ENCODE measurements around the gene CCDC12.

The CCDC12 gene

DNA sequence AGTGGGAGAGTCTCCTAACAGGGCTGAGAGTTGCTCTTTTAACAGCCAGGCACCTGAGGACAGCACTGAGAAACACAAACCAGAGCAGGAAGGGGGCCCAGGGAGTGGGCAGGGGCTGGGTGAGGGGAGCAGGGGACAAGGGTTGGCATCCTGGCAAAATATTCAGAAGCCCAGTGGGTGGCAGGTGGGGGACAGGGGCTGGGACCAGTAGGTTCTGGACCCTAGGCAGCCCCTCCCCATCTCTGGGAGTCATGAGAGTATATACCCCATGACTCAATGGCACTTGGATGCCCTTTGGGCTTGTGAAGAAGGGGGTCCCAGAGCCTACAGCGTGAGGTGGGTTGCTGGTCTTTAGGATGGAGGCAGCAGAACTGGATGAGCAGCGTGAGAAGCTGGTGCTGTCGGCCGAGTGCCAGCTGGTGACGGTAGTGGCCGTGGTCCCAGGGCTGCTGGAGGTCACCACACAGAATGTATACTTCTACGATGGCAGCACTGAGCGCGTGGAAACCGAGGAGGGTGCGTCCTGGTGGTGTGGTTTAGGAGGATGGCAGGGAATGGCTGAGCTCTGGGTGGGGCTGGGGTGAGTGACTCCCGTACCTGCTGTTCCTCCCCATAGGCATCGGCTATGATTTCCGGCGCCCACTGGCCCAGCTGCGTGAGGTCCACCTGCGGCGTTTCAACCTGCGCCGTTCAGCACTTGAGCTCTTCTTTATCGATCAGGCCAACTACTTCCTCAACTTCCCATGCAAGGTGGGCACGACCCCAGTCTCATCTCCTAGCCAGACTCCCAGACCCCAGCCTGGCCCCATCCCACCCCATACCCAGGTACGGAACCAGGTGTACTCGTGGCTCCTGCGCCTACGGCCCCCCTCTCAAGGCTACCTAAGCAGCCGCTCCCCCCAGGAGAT, 27.2 kb upstream of the CCDC12 start:
- Histone ChIP-seq H3F3A (ENCODE audit: insufficient read depth, low read length) (no peaks in the 10 kb centered on the region), H3K27me3 (replicated peaks; ENCODE audit: insufficient read depth, low read length) (no peaks in the 10 kb centered on the region), H2AFZ (ENCODE audit: low read length) (no peak overlapping the region), H3K4me3 (ENCODE audit: low read length) (no peak overlapping the region), H3K79me2 (ENCODE audit: low read length) (no peaks in the 10 kb centered on the region), H3K9me3 (replicated peaks; ENCODE audit: insufficient read depth, low read length) (no peaks in the 10 kb centered on the region), H3K9me2 (replicated peaks; ENCODE audit: insufficient read depth, low read length) (no peaks in the 10 kb centered on the region), H3K4me1 (ENCODE audit: low read length) (no peaks in the 10 kb centered on the region), H4K20me1 (ENCODE audit: insufficient read depth, low read length) (no peaks in the 10 kb centered on the region), H3K27ac (ENCODE audit: low read length) (no peak overlapping the region), H3K9ac (ENCODE audit: low read length) (no peak overlapping the region), H3K4me2 (ENCODE audit: low read depth, low read length) (no peak overlapping the region), H3K36me3 (replicated peaks; ENCODE audit: insufficient read depth, low read length) (no peaks in the 10 kb centered on the region; the same call in 1 of the 2 replicates)
- DNase-seq: no peak
- TF ChIP-seq EZH2 (optimal IDR thresholded peaks at IDR 0.05; ENCODE audit: low read depth, low read length) (no peak), EZH2phosphoT487 (IDR thresholded peaks at IDR 0.05; ENCODE audit: low read length) (no peak)
- TF ChIP-seq, protein P1, sequence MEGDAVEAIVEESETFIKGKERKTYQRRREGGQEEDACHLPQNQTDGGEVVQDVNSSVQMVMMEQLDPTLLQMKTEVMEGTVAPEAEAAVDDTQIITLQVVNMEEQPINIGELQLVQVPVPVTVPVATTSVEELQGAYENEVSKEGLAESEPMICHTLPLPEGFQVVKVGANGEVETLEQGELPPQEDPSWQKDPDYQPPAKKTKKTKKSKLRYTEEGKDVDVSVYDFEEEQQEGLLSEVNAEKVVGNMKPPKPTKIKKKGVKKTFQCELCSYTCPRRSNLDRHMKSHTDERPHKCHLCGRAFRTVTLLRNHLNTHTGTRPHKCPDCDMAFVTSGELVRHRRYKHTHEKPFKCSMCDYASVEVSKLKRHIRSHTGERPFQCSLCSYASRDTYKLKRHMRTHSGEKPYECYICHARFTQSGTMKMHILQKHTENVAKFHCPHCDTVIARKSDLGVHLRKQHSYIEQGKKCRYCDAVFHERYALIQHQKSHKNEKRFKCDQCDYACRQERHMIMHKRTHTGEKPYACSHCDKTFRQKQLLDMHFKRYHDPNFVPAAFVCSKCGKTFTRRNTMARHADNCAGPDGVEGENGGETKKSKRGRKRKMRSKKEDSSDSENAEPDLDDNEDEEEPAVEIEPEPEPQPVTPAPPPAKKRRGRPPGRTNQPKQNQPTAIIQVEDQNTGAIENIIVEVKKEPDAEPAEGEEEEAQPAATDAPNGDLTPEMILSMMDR (IDR thresholded peaks at IDR 0.05; ENCODE audit: low read length): no peak

DNA sequence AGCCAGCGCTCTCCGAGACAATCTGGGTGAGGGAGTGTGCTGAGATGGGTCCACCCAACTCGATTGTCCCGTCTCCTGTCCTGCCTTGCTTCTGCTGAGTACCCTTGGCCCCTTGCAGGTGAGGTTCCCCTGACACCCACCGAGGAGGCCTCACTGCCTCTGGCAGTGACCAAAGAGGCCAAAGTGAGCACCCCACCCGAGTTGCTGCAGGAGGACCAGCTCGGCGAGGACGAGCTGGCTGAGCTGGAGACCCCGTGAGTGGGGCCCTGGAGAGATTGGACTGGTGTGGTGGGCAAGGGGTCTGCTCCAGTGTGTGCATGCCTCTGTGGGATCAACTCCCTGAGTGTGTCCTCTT, 26.5 kb upstream of the CCDC12 start:
- Histone ChIP-seq H4K20me1 (ENCODE audit: insufficient read depth, low read length) (no peaks in the 10 kb centered on the region), H3K4me3 (ENCODE audit: low read length) (no peak overlapping the region), H3K27ac (ENCODE audit: low read length) (no peak overlapping the region), H3K9ac (ENCODE audit: low read length) (no peak overlapping the region), H3K79me2 (ENCODE audit: low read length) (no peaks in the 10 kb centered on the region), H3F3A (ENCODE audit: insufficient read depth, low read length) (no peaks in the 10 kb centered on the region), H2AFZ (ENCODE audit: low read length) (no peak overlapping the region), H3K9me3 (replicated peaks; ENCODE audit: insufficient read depth, low read length) (no peaks in the 10 kb centered on the region), H3K4me2 (ENCODE audit: low read depth, low read length) (no peak overlapping the region), H3K36me3 (replicated peaks; ENCODE audit: insufficient read depth, low read length) (no peaks in the 10 kb centered on the region; the same call in 1 of the 2 replicates), H3K27me3 (replicated peaks; ENCODE audit: insufficient read depth, low read length) (no peaks in the 10 kb centered on the region), H3K4me1 (ENCODE audit: low read length) (no peaks in the 10 kb centered on the region), H3K9me2 (replicated peaks; ENCODE audit: insufficient read depth, low read length) (no peaks in the 10 kb centered on the region)
- DNase-seq: no peak
- TF ChIP-seq EZH2phosphoT487 (IDR thresholded peaks at IDR 0.05; ENCODE audit: low read length) (no peak), EZH2 (optimal IDR thresholded peaks at IDR 0.05; ENCODE audit: low read depth, low read length) (no peak)
- TF ChIP-seq, protein P1 (IDR thresholded peaks at IDR 0.05; ENCODE audit: low read length): no peak

DNA sequence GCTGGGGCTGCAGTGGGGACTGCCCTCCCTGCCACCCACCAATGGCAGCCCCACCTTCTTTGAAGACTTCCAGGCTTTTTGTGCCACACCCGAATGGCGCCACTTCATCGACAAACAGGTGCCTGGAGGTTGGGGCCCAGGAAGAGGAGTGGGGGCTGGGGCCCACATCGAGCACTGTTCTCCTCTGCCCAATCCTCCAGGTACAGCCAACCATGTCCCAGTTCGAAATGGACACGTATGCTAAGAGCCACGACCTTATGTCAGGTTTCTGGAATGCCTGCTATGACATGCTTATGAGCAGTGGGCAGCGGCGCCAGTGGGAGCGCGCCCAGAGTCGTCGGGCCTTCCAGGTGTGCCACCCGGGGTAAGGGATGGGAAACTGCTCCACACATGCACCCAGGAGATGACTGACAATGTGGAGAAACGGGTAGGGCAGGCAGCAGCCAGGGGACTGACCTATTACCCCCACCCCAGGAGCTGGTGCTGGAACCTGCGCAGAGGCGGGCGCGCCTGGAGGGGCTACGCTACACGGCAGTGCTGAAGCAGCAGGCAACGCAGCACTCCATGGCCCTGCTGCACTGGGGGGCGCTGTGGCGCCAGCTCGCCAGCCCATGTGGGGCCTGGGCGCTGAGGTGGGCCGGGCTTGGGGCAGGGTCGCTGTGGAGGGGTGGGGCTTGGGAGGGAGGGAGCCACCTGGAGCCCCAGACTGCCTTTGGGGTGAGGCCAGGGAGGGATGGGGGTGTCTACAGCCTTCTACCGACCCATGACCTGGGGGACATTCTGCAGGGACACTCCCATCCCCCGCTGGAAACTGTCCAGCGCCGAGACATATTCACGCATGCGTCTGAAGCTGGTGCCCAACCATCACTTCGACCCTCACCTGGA, 25.9 kb upstream of the CCDC12 start:
- H3K9me3 ChIP-seq (replicated peaks; ENCODE audit: insufficient read depth, low read length): no peaks in the 10 kb centered on the region
- H2AFZ ChIP-seq (ENCODE audit: low read length): no peak overlapping the region
- no peaks in the 10 kb centered on the region for H3K27me3 ChIP-seq (replicated peaks; ENCODE audit: insufficient read depth, low read length)
- H3K79me2 ChIP-seq (ENCODE audit: low read length): no peaks in the 10 kb centered on the region
- no peak overlapping the region for H3K27ac ChIP-seq (ENCODE audit: low read length)
- H4K20me1 ChIP-seq (ENCODE audit: insufficient read depth, low read length): no peaks in the 10 kb centered on the region
- H3K4me3 ChIP-seq (ENCODE audit: low read length): no peak overlapping the region
- H3K4me1 ChIP-seq (ENCODE audit: low read length): no peaks in the 10 kb centered on the region
- no peak for TF ChIP-seq EZH2phosphoT487 (IDR thresholded peaks at IDR 0.05; ENCODE audit: low read length)
- TF ChIP-seq, protein P1 (IDR thresholded peaks at IDR 0.05; ENCODE audit: low read length): no peak
- no peaks in the 10 kb centered on the region for H3F3A ChIP-seq (ENCODE audit: insufficient read depth, low read length)
- no peak overlapping the region for H3K4me2 ChIP-seq (ENCODE audit: low read depth, low read length)
- H3K9me2 ChIP-seq (replicated peaks; ENCODE audit: insufficient read depth, low read length): no peaks in the 10 kb centered on the region
- H3K36me3 ChIP-seq (replicated peaks; ENCODE audit: insufficient read depth, low read length): no peaks in the 10 kb centered on the region; the same call in 1 of the 2 replicates
- no peak overlapping the region for H3K9ac ChIP-seq (ENCODE audit: low read length)
- no peak for DNase-seq
